ENCODE data around the gene GNAI2. TPM values are rescaled to one million over a fixed set of nuclear protein-coding genes. Genes with fewer than 3 reads are reported as not detected.

The GNAI2 gene
- total RNA-seq, 4 donors from 2014 or later = 69.6 to 322 (median 74.8) TPM

- in situ Hi-C loops (cut with MboI; ENCODE audit: low pct_ligation_motif_present in 1 of 4, low pct_unique_long_range_greater_than_20kb in 1 of 4, low sequenced_read_pairs in 3 of 4) (no loop called here), intact Hi-C loops (cut with DNase I; ENCODE audit: low total_unique reads) (no loop called here)
- Histone ChIP-seq H3K4me3 (no peak overlapping the region), H3K36me3 (no peaks in the 10 kb centered on the region), H3K27me3 (no peaks in the 10 kb centered on the region), H3K4me1 (peaks cover 0 to 31% (median 19%) of the 10 kb centered on the region in 4 donors), H3K9me3 (no peaks in the 10 kb centered on the region), H3K27ac (no peak overlapping the region)
- DNase-seq = no peak
- 91% methylated on average over 4 of the region's 4 CpGs; no CpG with 5 or more reads in 1 of the 2 donors for WGBS, 2 donors (ENCODE audit: low coverage in 1 of 2)
- TF ChIP-seq CTCF (IDR thresholded peaks at IDR 0.05) (no peak), POLR2A (IDR thresholded peaks at IDR 0.05) (no peak), EP300 (IDR thresholded peaks at IDR 0.05; ENCODE audit: low read depth) (no peak), POLR2AphosphoS5 (IDR thresholded peaks at IDR 0.05) (no peak)
Measured at GRCh38 chr3:50233176-50233575, 2.8 kb upstream of the GNAI2 start.

GRCh38 chr3:50236484-50237132 lies 604 bp downstream of the GNAI2 start:
- DNase-seq = no peak
- in situ Hi-C loops (cut with MboI; ENCODE audit: low pct_ligation_motif_present in 1 of 4, low pct_unique_long_range_greater_than_20kb in 1 of 4, low sequenced_read_pairs in 3 of 4) = no loop called here
- peak overlapping the region; percentile 54 to 84 (median 76) for H3K4me3 ChIP-seq
- no peaks in the 10 kb centered on the region for H3K27me3 ChIP-seq
- intact Hi-C loops (cut with DNase I; ENCODE audit: low total_unique reads) = no loop called here
- no peaks in the 10 kb centered on the region for H3K9me3 ChIP-seq
- 15 to 25% methylated on average over 4 to 13 of the region's 13 CpGs for WGBS, 2 donors (ENCODE audit: low coverage in 1 of 2)
- H3K27ac ChIP-seq = peak overlapping the region; percentile 87 to 91 (median 90)
- peaks cover 18 to 55% (median 48%) of the 10 kb centered on the region in 4 donors for H3K4me1 ChIP-seq
- TF ChIP-seq EP300 (IDR thresholded peaks at IDR 0.05; ENCODE audit: low read depth) = no peak
- no peak for TF ChIP-seq POLR2AphosphoS5 (IDR thresholded peaks at IDR 0.05)
- no peak for TF ChIP-seq CTCF (IDR thresholded peaks at IDR 0.05)
- no peak for TF ChIP-seq POLR2A (IDR thresholded peaks at IDR 0.05)
- H3K36me3 ChIP-seq = no peaks in the 10 kb centered on the region

- H3K27ac ChIP-seq = peak overlapping the region; percentile 87 to 91 (median 90)
- H3K27me3 ChIP-seq = no peaks in the 10 kb centered on the region
- 17 to 35% methylated on average over 1 to 7 of the region's 7 CpGs for WGBS, 2 donors (ENCODE audit: low coverage in 1 of 2)
- peak overlapping the region; percentile 54 to 84 (median 76) for H3K4me3 ChIP-seq
- H3K9me3 ChIP-seq = no peaks in the 10 kb centered on the region
- H3K36me3 ChIP-seq = no peaks in the 10 kb centered on the region
- in situ Hi-C loops (cut with MboI; ENCODE audit: low pct_ligation_motif_present in 1 of 4, low pct_unique_long_range_greater_than_20kb in 1 of 4, low sequenced_read_pairs in 3 of 4) (no loop called here), intact Hi-C loops (cut with DNase I; ENCODE audit: low total_unique reads) (no loop called here)
- DNase-seq = no peak
- peaks cover 24 to 60% (median 54%) of the 10 kb centered on the region in 4 donors for H3K4me1 ChIP-seq
- TF ChIP-seq CTCF (IDR thresholded peaks at IDR 0.05) = no peak
- no peak for TF ChIP-seq EP300 (IDR thresholded peaks at IDR 0.05; ENCODE audit: low read depth)
Measured at GRCh38 chr3:50237133-50237651, 1.2 kb downstream of the GNAI2 start.

DNA sequence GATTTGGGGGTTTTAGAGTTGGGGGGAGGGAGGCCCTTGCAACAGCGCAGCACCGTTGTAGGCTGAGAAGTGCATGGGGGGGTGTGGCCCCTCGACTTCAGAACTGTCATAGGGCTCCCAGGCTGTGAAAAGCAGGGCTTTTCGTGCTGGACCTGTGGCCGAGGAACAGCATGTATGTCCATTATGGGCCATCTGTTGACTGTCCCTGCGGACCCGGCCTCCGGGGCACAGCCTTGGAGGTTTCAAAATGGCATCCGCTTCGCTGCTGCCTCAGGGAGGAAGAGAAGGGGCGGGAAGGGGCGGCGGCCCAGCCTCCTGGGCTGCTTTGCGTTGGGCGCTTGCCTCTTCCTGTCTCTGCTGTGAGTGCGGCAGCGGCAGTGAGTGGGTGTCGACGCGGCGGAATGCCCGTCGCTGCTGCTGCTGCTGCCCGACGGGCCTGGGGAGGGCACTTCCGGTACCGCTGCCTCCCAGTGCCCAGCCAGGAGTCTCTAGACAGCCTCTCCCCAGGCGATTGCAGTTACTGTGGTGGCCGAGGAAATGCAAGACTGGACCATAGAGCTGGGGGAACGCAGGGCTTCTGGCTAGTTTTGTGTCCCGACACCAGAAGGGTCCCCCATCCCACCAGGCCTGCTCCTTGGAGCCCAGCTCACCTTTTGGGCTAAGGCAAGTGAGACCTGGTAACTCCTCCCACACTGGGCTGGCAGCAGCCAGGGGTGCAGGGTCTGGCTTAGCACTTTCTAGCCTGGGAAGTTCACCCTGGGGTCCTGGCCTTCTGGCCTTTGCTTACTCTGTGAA lies 1.9 kb downstream of the GNAI2 start:
- Histone ChIP-seq H3K36me3 (no peaks in the 10 kb centered on the region), H3K27me3 (no peaks in the 10 kb centered on the region), H3K4me1 (peaks cover 31 to 68% (median 62%) of the 10 kb centered on the region in 4 donors), H3K4me3 (peak overlapping the region; percentile 54 to 84 (median 76)), H3K9me3 (no peaks in the 10 kb centered on the region), H3K27ac (peak overlapping the region; percentile 87 to 91 (median 90))
- intact Hi-C loops (cut with DNase I; ENCODE audit: low total_unique reads) = no loop called here
- WGBS, 2 donors (ENCODE audit: low coverage in 1 of 2) = 3% methylated on average over 31 of the region's 31 CpGs; no CpG with 5 or more reads in 1 of the 2 donors
- in situ Hi-C loops (cut with MboI; ENCODE audit: low pct_ligation_motif_present in 1 of 4, low pct_unique_long_range_greater_than_20kb in 1 of 4, low sequenced_read_pairs in 3 of 4) = no loop called here
- peak; percentile 52 for TF ChIP-seq POLR2A (IDR thresholded peaks at IDR 0.05)
- no peak for TF ChIP-seq CTCF (IDR thresholded peaks at IDR 0.05)
- TF ChIP-seq EP300 (IDR thresholded peaks at IDR 0.05; ENCODE audit: low read depth) = no peak
- TF ChIP-seq POLR2AphosphoS5 (IDR thresholded peaks at IDR 0.05) = peak; percentile 67 to 78 (median 78)
- DNase-seq = peak; percentile 84

Measured in transverse colon (tissue), 4 donors.